ENCODE measurements around the gene P2RY6. TPM values are rescaled to one million over a fixed set of nuclear protein-coding genes. Genes with fewer than 3 reads are reported as not detected.
"Not testable (repeated sequence)": the region's sequence is repeated elsewhere in the genome, so short reads cannot be mapped to it uniquely, and the experiment has no call there.

P2RY6 gene
- total RNA-seq, 4 donors from 2014 or later: 1.8 to 2.8 (median 2.3) TPM

DNA sequence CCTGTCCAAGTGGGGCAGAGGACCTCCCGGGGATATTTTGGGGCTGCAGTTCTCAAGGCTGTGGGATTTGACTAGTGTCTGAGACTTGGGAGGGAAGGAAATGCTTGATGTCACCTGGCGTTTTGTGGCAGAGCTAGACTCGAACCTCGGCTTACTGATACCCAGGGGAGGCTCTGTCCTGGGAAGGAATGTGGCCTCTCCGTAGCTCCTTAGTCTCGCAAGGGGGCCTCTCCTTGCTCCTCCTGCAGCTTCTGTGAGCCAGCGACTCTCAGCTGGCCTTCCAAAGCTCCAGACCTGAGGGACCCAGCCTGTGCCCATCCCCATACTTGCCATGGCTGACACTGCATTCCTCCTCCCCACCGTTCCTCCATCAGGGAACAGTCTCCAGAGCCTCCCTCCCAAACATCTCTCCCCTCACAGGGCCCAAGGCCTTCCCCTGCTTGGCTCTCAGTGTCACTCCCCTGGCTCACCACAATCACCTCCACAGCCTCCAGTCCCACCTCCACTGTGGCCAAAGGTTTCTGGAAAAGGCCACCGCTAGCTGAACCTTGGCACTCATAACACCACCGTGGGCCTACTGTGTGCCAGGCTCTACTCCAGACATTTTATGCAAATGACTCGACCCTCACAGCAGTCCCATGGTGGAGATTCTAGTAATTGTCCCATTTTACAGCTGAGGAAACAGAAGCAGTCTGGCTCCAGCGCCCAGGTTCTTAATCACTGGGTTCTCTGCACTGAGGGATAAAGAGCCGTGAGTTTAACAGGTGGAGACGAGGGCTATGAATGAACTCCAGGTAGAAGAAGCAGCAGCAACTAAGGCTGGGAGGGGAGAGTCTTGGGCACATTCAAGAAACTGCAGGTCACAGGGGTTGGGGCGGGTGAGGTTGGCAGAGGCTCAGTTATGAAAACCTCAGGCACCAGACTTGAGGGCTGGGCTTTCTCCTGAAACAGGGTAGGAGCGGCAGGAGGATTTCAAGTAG, 42.0 kb upstream of the P2RY6 start:
- no peak overlapping the region for H3K4me3 ChIP-seq
- no peaks in the 10 kb centered on the region for H3K27me3 ChIP-seq
- H3K4me1 ChIP-seq: peaks cover 0 to 18% (median 0%) of the 10 kb centered on the region in 3 donors
- H3K9me3 ChIP-seq: no peaks in the 10 kb centered on the region
- 61 to 76% methylated on average over 3 to 11 of the region's 16 CpGs for WGBS, 2 donors (ENCODE audit: low coverage in 1 of 2)
- H3K27ac ChIP-seq: no peak overlapping the region
- TF ChIP-seq POLR2A (IDR thresholded peaks at IDR 0.05) (no peak), POLR2AphosphoS5 (IDR thresholded peaks at IDR 0.05) (no peak), CTCF (IDR thresholded peaks at IDR 0.05) (no peak), EP300 (IDR thresholded peaks at IDR 0.05) (no peak)
- H3K36me3 ChIP-seq: no peaks in the 10 kb centered on the region
- no peak for ATAC-seq

- Histone ChIP-seq H3K4me1 (peaks cover 0 to 18% (median 0%) of the 10 kb centered on the region in 3 donors), H3K4me3 (no peak overlapping the region), H3K27me3 (no peaks in the 10 kb centered on the region), H3K27ac (no peak overlapping the region), H3K36me3 (no peaks in the 10 kb centered on the region), H3K9me3 (no peaks in the 10 kb centered on the region)
- TF ChIP-seq POLR2A (IDR thresholded peaks at IDR 0.05): no peak
- no peak for TF ChIP-seq EP300 (IDR thresholded peaks at IDR 0.05)
- TF ChIP-seq POLR2AphosphoS5 (IDR thresholded peaks at IDR 0.05): no peak
- TF ChIP-seq CTCF (IDR thresholded peaks at IDR 0.05): no peak
- 80% methylated on average over 3 of the region's 7 CpGs; no CpG with 5 or more reads in 1 of the 2 donors for WGBS, 2 donors (ENCODE audit: low coverage in 1 of 2)
- ATAC-seq: no peak
Measured at GRCh38 chr11:73230931-73231330, 41.2 kb upstream of the P2RY6 start.

- H3K36me3 ChIP-seq, H3K4me3 ChIP-seq, H3K9me3 ChIP-seq, H3K27me3 ChIP-seq, H3K27ac ChIP-seq, ATAC-seq: not testable (repeated sequence)
- peaks cover 0 to 18% (median 0%) of the 10 kb centered on the region in 3 donors for H3K4me1 ChIP-seq
- 91 to 100% methylated on average over 2 to 6 of the region's 7 CpGs for WGBS, 2 donors (ENCODE audit: low coverage in 1 of 2)
Measured at GRCh38 chr11:73232487-73232886, 39.7 kb upstream of the P2RY6 start.

GRCh38 chr11:73233211-73233610, 38.9 kb upstream of the P2RY6 start:
- peaks cover 0 to 18% (median 0%) of the 10 kb centered on the region in 3 donors for H3K4me1 ChIP-seq
- no peaks in the 10 kb centered on the region for H3K27me3 ChIP-seq
- TF ChIP-seq CTCF (IDR thresholded peaks at IDR 0.05): no peak
- no peak for TF ChIP-seq EP300 (IDR thresholded peaks at IDR 0.05)
- no peak for TF ChIP-seq POLR2A (IDR thresholded peaks at IDR 0.05)
- no peak for TF ChIP-seq POLR2AphosphoS5 (IDR thresholded peaks at IDR 0.05)
- H3K9me3 ChIP-seq: no peaks in the 10 kb centered on the region
- no peak for ATAC-seq
- H3K27ac ChIP-seq: no peak overlapping the region
- H3K36me3 ChIP-seq: no peaks in the 10 kb centered on the region
- H3K4me3 ChIP-seq: no peak overlapping the region

GRCh38 chr11:73233692-73234470, 38.3 kb upstream of the P2RY6 start:
- ATAC-seq: no peak
- H3K4me1 ChIP-seq: peaks cover 0 to 18% (median 0%) of the 10 kb centered on the region in 3 donors
- TF ChIP-seq CTCF (IDR thresholded peaks at IDR 0.05) (no peak), EP300 (IDR thresholded peaks at IDR 0.05) (no peak), POLR2A (IDR thresholded peaks at IDR 0.05) (no peak), POLR2AphosphoS5 (IDR thresholded peaks at IDR 0.05) (no peak)
- 8 to 41% methylated on average over 2 to 3 of the region's 23 CpGs for WGBS, 2 donors (ENCODE audit: low coverage in 1 of 2)
- H3K4me3 ChIP-seq: no peak overlapping the region
- H3K36me3 ChIP-seq: no peaks in the 10 kb centered on the region
- no peaks in the 10 kb centered on the region for H3K27me3 ChIP-seq
- no peaks in the 10 kb centered on the region for H3K9me3 ChIP-seq
- H3K27ac ChIP-seq: no peak overlapping the region
